ENCODE data around the gene TGM2.

TGM2 gene

GRCh38 chr20:38137441-38138037, 27.5 kb downstream of the TGM2 start:
- no peak overlapping the region for H3K4me3 ChIP-seq (ENCODE audit: low read depth, low read length)
- DNase-seq (ENCODE audit: low read depth), result no peak
- TF ChIP-seq, protein P1, sequence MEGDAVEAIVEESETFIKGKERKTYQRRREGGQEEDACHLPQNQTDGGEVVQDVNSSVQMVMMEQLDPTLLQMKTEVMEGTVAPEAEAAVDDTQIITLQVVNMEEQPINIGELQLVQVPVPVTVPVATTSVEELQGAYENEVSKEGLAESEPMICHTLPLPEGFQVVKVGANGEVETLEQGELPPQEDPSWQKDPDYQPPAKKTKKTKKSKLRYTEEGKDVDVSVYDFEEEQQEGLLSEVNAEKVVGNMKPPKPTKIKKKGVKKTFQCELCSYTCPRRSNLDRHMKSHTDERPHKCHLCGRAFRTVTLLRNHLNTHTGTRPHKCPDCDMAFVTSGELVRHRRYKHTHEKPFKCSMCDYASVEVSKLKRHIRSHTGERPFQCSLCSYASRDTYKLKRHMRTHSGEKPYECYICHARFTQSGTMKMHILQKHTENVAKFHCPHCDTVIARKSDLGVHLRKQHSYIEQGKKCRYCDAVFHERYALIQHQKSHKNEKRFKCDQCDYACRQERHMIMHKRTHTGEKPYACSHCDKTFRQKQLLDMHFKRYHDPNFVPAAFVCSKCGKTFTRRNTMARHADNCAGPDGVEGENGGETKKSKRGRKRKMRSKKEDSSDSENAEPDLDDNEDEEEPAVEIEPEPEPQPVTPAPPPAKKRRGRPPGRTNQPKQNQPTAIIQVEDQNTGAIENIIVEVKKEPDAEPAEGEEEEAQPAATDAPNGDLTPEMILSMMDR (IDR thresholded peaks at IDR 0.05; ENCODE audit: insufficient read depth, low read depth, low read length, missing control alignments), result no peak

- TF ChIP-seq, protein P1 (IDR thresholded peaks at IDR 0.05; ENCODE audit: insufficient read depth, low read depth, low read length, missing control alignments), result no peak
- H3K4me3 ChIP-seq (ENCODE audit: low read depth, low read length), result no peak overlapping the region
- no peak for DNase-seq (ENCODE audit: low read depth)
Observed at GRCh38 chr20:38136421-38137245, 28.4 kb downstream of the TGM2 start.

DNA sequence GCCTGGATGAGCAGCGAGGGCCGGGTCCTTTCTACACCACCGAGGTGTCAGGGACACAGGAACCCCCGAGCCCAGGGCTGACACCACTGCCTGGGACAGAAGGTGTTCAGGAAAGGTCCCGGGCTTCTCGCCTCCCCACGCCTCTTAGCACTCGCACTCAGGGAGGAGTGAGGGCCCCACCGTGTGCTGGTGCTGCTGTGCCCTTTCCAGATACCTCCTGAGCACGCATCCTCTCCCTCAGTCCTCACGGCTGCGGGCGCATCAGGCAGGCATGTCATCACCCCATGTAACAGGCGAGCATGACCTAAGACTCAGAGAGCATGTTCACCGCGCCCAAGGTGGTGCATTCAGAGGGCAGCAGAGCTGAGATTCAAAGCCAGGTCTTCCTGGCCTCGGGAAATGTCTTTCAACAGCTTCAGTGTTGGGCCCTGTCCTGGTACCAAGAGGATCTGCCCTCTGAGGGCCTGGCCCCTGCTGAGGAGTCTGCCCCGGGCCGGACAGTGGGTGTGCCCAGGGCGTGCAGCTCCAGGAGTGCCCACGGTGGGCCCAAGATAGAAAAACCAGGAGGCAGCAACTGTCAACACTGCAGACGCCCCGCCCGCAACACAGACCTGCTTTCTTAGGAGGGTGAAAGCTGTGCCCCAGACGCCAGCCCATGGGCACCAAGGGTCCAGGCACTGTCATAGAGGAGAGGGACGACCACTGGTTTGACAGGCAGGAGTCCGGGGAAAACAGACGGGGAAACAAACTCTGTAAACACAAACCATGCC, 29.2 kb downstream of the TGM2 start:
- TF ChIP-seq, protein P1 (IDR thresholded peaks at IDR 0.05; ENCODE audit: insufficient read depth, low read depth, low read length, missing control alignments), result no peak
- DNase-seq (ENCODE audit: low read depth), result no peak
- H3K4me3 ChIP-seq (ENCODE audit: low read depth, low read length), result no peak overlapping the region

DNA sequence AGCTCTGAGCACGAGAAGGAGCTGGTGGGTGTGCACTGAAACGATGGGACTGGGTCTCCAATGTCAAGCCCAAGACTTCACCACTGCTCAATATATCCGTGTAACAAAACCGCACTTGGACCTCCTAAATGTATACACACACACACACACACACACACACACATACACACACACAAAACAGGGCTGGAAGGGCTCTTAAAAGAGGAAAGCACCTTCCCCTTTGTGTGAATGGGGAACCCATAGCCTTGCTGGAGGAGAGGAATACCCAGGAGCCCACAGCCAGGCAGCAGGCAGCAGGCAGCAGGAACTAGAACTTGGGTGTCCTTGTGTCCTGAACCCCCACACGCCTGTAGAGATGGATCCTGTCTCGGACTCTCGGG, 29.8 kb downstream of the TGM2 start:
- no peak overlapping the region for H3K4me3 ChIP-seq (ENCODE audit: low read depth, low read length)
- TF ChIP-seq, protein P1 (IDR thresholded peaks at IDR 0.05; ENCODE audit: insufficient read depth, low read depth, low read length, missing control alignments), result no peak
- DNase-seq (ENCODE audit: low read depth), result no peak

- H3K4me3 ChIP-seq (ENCODE audit: low read depth, low read length), result no peak overlapping the region
- TF ChIP-seq, protein P1 (IDR thresholded peaks at IDR 0.05; ENCODE audit: insufficient read depth, low read depth, low read length, missing control alignments), result no peak
- DNase-seq (ENCODE audit: low read depth), result no peak
Observed at GRCh38 chr20:38134427-38135270, 30.4 kb downstream of the TGM2 start.

DNA sequence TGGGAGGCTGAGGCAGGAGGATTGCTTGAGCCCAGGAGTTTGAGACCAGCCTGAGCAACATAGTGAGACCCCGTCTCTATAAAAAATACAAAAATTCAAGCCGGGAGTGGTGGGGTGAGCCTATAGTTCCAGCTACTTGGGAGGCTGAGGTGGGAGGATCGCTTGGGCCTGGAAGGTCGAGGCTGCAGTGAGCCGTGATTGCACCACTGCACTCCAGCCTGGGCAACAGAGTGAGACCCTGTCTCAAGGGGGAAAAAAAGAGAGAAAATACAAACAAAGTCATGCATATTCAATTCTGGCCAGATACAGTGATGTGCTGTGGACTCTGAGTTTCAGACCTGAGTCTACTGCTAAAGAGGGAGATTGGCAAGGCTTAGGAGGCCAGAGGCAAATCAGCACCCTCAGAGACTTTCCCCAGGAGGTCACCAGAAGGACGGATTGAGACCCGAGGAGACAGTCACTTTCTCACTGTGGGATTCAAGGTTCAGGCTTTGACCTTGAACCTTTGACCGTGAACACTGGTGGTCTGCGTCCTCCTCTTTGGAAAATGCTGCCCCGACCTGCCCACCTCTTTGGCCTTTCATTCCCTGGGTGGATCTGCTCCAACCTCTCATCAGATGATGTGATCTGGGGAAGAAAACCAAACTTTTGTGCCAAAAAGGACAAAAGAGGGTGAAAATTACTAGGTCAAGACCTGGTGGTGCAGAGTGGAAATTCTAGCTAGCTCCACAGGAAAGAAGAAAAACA, 31.2 kb downstream of the TGM2 start:
- DNase-seq (ENCODE audit: low read depth), result no peak
- no peak overlapping the region for H3K4me3 ChIP-seq (ENCODE audit: low read depth, low read length)
- TF ChIP-seq, protein P1 (IDR thresholded peaks at IDR 0.05; ENCODE audit: insufficient read depth, low read depth, low read length, missing control alignments), result no peak

Measured in GM12865 (cell line).